ENCODE measurements around the gene MYO1D.
"Not testable (repeated sequence)": the region's sequence is repeated elsewhere in the genome, so short reads cannot be mapped to it uniquely, and the experiment has no call there.

MYO1D gene

DNA sequence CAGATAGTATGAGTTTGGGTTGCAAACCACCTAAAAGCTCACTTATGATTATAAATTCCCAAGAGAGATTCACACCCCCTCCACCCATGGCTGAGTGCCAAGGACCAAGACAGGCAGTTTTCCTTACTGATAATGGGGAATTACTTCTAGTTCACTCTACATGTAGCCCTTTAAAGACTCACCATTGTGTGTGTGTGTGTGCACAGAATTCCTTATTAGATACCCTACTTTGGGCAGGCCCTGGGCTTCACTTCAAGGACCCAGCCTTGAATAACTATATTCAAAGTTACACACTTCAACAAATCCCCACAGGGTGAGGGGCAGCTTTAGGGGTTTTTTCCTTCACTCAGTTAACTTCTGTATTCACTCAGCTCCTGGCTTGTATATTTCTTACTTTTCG, 143.5 kb downstream of the MYO1D start:
- DNase-seq (ENCODE audit: low read depth in 2 of 3, low spot score in 1 of 3), result no peak

DNA sequence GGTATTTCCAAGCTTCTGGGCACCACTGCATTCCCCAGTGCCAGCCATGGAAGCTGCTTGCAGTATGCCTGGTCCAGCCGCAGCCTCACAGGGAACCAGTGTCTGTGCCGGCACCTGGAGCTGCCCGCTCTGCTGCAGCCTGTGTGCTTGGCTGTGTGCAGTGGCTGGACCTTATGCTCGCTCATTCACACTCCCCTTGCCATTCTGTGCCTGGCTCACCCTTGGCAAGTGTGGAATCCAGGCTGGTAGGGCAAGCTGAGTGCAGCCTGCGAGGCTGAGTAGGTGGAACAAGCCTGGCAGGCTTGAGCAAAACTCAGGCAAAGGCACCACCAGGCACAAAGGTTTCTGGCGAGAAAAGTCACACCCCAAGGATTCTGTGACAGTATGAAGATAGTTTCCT, 144.0 kb downstream of the MYO1D start:
- DNase-seq (ENCODE audit: low read depth in 2 of 3, low spot score in 1 of 3), result no peak

DNA sequence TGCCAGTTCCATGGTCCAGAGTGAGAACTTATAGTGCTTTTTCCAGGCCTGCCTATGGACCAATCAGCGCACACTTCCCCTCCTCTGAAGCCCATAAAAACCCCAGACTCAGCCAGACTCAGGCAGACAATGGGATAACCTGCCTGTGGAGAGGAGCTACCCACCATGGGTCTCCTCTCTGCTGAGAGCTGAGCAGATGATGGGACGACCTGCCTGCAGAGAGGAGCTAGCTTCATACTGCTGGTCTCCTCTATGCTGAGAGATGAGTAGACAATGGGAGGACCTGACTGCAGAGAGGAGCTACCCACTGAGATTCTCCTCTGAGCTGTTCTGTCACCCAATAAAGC, 144.7 kb downstream of the MYO1D start:
- no peak for DNase-seq (ENCODE audit: low read depth in 2 of 3, low spot score in 1 of 3)

DNA sequence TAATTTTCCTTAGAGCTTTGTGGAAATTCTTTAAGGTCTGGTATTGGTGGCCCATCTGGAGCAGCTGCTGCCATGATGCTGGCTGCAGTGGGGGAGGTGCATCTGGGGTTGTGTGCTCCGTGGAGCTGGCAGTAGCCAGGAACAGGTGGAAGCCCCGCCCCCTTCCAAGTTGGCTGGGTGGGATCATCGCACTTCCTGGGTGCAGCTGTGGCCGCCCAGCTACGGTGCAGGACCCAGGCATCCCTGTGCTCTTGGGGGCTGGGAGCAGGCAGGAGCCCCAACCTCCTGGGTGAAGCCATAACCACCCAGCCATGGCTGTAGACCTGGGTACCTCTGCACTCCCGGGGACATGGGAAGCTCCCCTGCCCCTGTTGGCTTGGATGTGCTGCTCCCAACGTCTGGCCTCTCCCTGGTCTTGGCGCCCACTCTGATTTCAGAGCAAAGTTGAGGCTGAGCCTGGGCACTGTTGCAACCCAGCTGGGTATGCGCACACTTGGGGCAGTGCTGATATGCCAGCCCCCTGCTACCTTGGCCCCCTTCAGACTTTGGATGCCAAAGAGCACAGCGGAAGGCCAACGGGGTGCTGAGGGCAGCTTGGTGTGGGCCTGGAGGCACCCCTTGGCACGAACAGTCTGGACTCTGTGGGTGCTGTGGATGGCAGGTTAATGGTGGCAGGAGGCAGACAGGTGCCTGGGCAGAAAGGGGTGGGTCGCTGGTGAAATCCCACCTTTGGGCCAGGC, 145.2 kb downstream of the MYO1D start:
- no peak for DNase-seq (ENCODE audit: low read depth in 2 of 3, low spot score in 1 of 3)

DNA sequence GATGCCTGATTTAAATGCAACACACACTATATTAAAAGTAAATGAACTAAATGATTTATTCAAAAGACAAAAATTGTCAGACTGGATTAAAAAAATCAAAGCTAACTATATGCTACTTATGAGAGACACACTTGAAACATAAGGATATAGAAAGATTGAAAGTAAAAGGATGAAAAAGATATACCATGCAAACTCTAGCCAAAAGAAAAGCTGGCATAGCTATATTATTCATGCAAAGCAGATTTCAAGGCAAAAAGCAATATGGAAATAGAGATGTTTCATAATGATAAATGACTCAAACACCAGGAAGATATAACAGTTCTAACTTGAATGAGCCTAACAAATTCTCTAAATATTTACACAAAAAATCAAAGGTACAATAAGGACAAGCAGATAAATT, 149.2 kb downstream of the MYO1D start:
- no peak for DNase-seq (ENCODE audit: low read depth in 2 of 3, low spot score in 1 of 3)

DNA sequence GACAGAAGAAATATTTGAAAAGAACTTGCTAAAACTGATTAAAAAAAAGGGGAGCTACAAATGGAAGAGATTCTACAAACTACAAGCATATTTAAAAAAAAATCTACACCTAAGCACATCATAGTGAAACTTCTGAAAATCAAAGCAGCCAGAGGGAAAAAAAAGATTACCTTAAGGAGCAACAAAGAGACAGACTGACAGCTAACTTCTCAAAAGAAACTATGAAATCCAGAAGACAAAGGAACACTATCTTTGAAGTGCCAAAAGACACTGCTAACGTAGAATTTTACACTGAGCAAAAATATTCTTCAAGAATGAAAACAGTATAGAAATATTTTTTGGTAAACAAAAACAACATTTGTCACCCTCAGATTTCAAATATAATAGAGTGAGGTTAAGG, 151.2 kb downstream of the MYO1D start:
- no peak for DNase-seq (ENCODE audit: low read depth in 2 of 3, low spot score in 1 of 3)

DNA sequence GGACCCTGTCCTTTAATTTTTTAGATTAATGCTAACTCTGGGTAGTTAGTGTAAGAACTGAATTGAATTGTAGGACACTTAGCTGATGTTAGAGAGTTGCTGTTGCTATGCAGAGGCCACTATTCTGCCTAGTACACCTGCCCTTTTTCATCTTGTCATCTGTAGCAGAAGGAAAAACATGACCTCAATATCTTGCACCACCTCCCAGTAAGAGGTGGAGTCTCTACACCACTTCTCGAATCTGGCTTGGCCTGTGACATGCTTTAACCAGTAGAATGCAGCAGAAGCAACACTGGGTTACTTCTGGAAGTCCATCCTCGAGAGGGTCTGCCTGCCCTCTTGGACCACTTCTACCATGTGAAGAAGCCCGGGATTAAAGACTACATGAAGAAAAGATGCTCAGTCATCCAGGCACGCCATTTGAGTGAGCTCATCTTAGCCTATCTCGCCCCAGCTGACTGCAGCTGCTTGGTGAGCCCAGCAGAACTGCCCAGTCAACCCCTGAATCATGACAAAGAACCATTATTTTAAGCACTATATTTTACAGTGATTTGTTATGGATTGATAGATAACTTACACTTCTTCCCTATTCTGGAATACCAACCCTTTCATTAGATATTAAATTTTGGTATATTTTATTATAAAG, 153.5 kb downstream of the MYO1D start:
- DNase-seq (ENCODE audit: low read depth in 2 of 3, low spot score in 1 of 3), result no peak

DNA sequence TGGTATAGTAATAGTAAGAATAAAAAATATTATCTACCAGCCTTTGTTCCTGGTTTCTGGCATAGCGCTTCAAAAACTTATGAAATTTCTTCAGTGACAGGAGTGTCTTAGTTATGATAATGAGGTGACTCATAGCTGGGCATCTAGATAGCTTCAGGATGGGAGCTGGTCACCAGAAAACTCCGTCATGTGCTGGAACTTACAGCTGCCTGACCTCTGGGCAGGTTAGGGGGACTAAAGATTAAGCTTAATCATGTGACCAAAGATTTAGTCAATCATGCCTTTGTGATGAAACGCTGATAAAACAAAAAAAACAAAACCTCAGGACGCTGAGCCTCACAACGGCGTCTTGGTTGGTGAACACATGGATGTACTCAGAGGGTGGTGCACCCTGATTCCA, 154.2 kb downstream of the MYO1D start:
- no peak for DNase-seq (ENCODE audit: low read depth in 2 of 3, low spot score in 1 of 3)

DNA sequence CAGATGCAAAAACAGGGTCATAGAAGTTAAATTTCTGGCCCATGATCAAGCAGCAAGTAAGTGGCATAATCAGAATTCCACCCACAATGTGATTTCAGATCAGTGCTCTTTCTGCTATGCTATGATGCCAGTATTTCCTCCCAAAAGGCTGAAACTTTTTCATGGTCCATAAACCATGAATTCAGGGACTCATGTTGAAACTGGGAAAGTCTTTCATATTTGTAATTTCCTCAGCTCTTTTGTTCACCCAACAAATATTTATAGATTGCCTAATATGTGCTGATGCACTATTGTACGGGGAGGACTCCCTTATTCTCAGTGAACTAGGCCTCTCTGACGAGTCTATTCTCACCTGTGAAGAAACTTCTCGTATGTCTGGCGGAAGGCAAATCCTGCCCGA, 156.3 kb downstream of the MYO1D start:
- no peak for DNase-seq (ENCODE audit: low read depth in 2 of 3, low spot score in 1 of 3)

DNA sequence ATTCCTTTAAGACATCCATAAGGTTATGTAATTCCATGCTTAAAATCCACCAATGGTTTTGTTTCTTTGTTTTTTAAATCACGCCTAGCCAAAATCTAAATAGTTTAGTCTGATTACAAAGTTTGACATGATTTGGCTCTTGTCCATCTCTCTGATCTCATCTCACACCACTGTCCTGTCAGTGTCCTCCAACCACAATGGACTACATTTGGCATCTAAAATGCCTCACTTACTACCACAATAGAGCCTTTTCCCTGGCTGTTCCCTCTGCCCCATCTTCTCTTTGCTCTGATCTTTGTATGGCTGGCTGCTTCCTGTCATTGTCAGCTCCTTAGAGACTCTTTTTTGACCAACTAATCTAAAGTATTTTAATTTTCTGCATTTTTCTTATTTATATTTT, 157.2 kb downstream of the MYO1D start:
- DNase-seq (ENCODE audit: low read depth in 2 of 3, low spot score in 1 of 3), result no peak

DNA sequence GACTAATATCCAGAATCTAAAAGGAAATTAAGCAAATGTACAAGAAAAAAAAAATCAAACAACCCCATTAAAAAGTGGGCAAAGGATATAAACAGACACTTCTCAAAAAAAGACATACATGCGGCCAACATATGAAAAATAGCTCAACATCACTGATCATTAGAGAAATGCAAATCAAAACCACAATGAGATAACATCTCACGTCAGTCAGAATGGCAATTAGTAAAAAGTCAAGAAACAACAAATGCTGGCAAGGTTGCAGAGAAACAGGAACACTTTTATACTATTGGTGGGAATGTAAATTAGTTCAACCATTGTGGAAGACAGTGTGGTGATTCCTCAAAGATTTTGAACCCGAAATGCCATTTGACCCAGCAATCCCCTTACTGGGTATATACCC, 162.0 kb downstream of the MYO1D start:
- not testable (repeated sequence) for DNase-seq (ENCODE audit: low read depth in 2 of 3, low spot score in 1 of 3)

DNA sequence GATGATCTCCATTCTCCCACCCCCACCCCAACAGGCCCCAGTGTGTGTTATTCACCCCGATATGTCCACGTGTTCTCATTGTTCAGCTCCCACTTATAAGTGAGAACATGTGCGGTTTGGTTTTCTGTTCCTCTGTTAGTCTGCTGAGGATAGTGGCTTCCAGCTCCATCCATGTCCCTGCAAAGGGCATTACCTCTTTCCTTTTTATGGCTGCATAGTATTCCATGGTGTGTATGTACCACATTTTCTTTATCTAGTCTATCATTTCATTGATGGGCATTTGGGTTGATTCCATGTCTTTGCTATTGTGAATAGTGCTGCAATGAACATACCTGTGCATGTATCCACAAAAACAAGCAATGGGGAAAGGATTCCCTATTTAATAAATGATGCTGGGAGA, 162.7 kb downstream of the MYO1D start:
- DNase-seq (ENCODE audit: low read depth in 2 of 3, low spot score in 1 of 3), result not testable (repeated sequence)

DNA sequence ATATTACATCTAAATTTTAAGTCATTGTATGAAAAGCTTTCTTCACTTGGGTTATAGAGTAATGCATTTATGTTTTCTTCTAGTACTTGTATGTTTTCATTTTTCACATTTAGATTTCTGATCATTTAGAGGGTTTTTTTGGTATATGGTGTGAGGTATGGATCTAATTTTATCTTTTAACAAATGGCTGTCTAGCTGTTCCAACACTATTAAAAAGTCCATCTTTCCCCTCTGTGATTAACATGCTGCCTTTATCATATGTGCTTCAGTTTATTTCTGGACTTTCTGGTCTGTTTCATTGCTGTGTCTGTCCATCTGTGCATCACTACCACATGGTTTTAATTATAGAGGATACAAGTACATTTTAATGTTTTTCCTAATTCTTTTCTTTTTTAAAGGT, 163.8 kb downstream of the MYO1D start:
- no peak for DNase-seq (ENCODE audit: low read depth in 2 of 3, low spot score in 1 of 3)

DNA sequence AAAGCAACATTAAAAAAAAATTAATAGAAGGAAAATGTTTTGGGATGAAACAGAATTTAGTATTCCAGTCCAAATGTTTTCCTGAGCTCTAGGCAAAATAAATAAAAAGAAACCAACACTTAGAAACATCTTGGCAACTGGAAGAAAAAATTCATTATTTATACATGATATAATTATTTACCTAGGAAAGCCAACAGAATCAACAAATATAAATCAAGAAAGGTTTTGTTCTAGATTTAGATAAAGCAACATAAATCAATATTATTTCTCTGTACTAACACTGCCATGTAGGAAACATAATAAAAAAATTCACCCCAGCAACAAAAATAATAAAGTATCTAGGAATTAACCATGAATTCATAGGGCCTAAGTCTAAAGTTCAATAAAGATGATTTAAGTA, 167.4 kb downstream of the MYO1D start:
- no peak for DNase-seq (ENCODE audit: low read depth in 2 of 3, low spot score in 1 of 3)

DNA sequence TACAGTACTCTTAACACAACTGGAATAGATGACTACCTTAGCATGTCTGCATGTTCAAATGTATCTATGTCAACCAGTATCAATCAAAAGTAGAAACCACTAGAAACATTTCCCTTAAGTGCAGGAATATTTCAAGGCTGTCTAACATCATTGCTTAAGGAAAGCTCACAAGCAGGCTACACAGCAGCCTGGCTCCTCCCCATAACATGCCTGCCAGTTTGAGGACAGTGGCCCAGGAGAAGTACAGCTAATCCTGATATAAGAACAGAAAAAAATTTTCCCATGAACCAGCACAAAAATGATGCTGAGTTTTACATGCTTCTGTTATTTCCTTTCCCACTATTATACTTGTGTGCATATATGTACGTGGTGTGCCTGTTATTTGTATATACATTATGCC, 175.1 kb downstream of the MYO1D start:
- DNase-seq (ENCODE audit: low read depth in 2 of 3, low spot score in 1 of 3), result no peak

DNA sequence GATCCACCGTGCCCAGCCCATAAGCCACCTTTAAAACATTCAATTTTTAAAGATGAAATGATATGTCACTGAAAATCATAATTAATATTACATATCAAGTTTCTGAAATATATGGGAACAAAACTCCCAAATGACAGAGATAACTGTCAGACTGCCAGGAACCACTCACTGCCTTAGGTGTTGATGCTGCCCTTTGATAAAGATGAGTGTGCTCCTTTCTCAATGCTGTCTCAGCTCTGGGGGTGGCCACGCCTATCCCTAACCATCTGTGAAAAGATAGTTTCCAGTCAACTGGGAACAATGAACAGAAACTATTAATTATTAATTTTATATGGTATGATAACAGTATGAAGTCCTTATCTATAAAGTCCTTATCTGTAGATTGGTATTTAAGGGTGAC, 177.7 kb downstream of the MYO1D start:
- DNase-seq (ENCODE audit: low read depth in 2 of 3, low spot score in 1 of 3), result no peak

DNA sequence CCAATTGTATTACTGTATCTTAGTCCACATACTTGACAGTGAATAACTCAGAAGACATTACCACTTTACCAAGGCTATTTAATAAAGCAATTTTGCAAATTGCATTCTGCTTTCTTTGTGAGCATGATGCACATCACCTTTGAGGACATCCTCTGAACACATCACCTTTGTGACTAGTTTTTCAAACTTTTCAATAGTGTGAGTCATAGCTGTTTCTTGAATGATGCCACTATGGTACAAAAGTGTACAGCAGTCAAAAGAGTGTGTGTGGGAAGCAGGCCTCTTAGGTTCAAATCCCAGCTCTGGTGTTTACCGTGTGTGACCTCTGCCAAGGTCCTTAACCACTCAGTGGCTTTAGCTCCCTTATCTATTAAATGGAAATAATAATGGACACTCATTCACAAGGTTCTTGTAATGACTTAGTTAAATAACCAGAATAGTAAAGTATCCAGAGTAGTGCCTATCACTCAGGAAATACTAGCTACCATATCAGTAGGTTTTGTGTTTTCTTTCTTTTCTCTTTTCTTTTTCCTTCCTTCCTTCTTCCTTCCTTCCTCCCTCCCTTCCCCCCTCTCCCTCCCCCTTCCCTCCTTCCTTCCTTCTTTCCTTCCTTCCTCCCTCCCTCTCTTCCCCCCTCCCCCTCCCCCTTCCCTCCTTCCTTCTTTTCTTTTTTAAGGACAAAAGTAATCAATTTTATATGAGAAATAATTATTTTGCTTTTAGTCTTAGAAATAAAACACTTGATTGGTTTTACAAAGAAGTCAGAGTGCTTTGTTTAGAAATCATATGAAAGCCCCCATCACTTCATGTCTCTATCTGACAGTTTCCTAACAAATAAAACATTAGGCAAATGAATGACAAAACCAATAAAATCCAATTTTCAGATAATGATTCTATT, 178.9 kb downstream of the MYO1D start:
- peak in 1 of 3 donors; percentile 3 for DNase-seq (ENCODE audit: low read depth in 2 of 3, low spot score in 1 of 3)

DNA sequence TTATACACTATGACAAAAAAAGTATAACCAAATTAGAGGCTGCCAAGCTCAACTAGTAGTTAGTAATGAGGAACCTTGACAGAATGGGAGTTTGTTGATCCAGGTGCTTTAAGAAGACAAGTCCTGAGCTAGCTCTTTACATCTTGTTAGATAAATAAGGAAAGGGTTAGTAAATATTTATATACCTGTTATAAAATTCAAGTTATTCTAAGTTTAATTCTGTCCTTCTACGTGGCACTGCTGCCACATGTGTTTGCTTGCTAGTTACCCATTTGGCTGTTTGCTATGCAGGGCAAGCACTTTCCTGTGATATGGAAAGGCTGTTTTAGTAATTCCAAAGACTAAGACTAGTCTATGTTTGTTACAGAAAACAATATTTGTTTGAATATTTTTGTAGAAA, 180.5 kb downstream of the MYO1D start:
- DNase-seq (ENCODE audit: low read depth in 2 of 3, low spot score in 1 of 3), result no peak

DNA sequence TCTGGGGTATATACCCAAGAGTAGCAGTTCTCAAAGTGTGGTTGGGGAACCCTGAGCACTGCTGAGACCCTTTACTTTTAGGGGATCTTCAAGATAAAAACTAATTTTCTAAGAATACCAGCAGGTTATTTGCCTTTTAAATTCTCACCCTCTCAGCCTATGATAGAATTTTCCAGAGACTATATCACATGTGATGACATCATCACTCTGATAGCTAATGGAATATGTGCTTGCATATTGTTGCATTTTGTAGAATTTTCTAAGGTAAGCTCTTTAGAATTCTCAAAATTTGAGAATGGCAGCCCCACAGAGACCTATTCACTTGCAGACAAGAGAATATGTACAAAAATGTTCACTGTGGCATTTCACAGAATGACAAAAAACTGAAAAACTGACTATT, 181.1 kb downstream of the MYO1D start:
- DNase-seq (ENCODE audit: low read depth in 2 of 3, low spot score in 1 of 3), result no peak

DNA sequence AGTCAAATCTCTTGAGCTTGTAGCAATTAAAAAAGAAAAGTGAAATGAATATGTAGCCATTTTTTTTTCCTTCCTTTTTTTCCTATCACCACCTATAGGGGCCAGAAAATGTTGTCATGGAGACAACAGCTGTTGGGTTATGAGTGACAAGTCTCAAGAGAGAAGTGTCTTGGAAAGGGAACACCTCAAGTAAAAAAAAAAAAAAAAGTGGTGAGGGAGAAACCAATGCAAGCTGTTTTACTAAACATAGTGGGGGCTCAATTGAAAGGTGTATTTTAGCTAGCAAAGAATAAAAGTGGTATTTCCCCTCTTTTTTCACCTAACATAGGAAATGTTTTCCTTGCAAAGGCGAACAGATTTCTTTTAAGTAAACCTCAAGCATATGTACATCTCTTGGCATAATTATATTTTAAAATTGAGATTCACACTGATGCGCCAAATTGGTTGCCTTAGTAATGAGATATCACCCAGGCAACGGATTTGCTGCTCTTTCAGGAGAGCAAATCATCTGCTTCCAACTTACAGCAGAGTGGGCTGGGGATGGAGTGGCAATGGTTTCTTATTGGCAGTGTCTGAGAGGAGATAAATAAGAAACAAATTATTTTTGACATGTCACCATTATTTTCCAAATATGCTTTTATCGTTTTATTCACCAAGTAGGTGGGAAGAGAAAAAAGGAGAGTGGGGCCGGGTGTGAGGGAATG, 183.6 kb downstream of the MYO1D start:
- no peak for DNase-seq (ENCODE audit: low read depth in 2 of 3, low spot score in 1 of 3)

DNA sequence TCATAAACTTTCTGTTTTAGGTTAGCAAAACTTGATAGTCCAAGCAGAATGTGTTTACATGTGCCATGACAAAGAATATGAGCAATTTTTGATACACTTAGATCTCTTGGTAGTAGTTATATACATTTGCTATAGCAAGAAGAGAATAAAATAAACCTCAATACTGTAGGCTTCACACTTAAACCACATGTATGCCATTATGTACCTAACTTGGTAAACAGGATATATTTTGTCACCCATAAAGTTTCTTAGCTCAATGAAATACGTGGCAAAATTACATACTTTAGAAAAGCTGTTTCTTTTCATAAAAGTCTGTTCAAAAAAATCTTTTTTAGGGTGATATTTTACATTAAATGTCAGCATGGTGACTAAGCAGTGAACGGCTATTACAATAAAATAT, 184.7 kb downstream of the MYO1D start:
- no peak for DNase-seq (ENCODE audit: low read depth in 2 of 3, low spot score in 1 of 3)

DNA sequence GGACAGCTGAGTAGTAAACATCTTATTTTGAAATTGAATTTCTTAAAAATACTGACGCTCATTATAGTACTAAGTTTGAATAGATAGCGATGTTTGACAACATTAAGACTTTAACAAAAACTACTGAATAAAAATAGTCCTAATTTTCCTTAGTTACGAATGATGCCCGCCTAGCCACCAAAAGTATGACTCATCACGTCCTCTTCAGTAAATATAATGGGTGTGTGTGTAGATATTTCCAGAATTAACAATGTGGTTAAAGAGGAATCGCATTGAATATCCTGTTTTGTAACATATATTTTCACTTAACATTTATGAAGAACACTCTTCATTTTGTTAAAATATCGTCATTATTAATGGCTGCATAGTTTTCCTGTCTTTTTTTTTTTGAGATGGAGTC, 187.6 kb downstream of the MYO1D start:
- DNase-seq (ENCODE audit: low read depth in 2 of 3, low spot score in 1 of 3), result no peak

Measured in stimulated activated CD4-positive, alpha-beta T cell treated with anti-CD3 and anti-CD28 coated beads, Interleukin-12 subunit alpha, Interleukin-12 subunit beta, amount 100 ng/mL, for 48 hours (primary cell).